H9 (cell line): ENCODE results near the gene NPAS3. TPM values are rescaled to one million over a fixed set of nuclear protein-coding genes. Genes with fewer than 3 reads are reported as not detected.

ENCODE experiments used
- DNase-seq: peaks from one replicate; pipeline ENCODE4 v3.0.0-alpha.2; 2017
- H2AFZ ChIP-seq: one replicate; pipeline ENCODE4 v1.6.1; 2013; ENCODE audit warnings: mild to moderate bottlenecking, low read length, control low read depth, moderate library complexity
- H2AK5ac ChIP-seq: 2 replicates; pipeline ENCODE4 v1.6.1; 2013; ENCODE audit warnings: low read length, control low read depth, mixed read lengths; ENCODE audit not compliant: insufficient read length
- H2BK120ac ChIP-seq: one replicate; pipeline ENCODE4 v1.6.1; 2013; ENCODE audit warnings: low read depth, mild to moderate bottlenecking, low read length, control low read depth, inconsistent platforms; ENCODE audit not compliant: poor library complexity, severe bottlenecking
- H2BK12ac ChIP-seq: 2 replicates; pipeline ENCODE4 v1.6.1; 2013; ENCODE audit warnings: low read length, control low read depth, mixed read lengths, low read depth; ENCODE audit not compliant: insufficient read length
- H2BK15ac ChIP-seq: 2 replicates; pipeline ENCODE4 v1.6.1; 2013; ENCODE audit warnings: low read depth, low read length, control low read depth
- H2BK20ac ChIP-seq: one replicate; pipeline ENCODE4 v1.6.1; 2013; ENCODE audit warnings: low read depth, mild to moderate bottlenecking, low read length, control low read depth, inconsistent platforms; ENCODE audit not compliant: poor library complexity, severe bottlenecking
- H2BK5ac ChIP-seq: 2 replicates; pipeline ENCODE4 v1.6.1; 2013; ENCODE audit warnings: low read length, control low read depth, mixed read lengths; ENCODE audit not compliant: insufficient read length
- H3K14ac ChIP-seq: 2 replicates; pipeline ENCODE4 v1.6.1; 2013; ENCODE audit warnings: low read length, control low read depth; ENCODE audit not compliant: insufficient read depth
- H3K18ac ChIP-seq: 2 replicates; pipeline ENCODE4 v1.6.1; 2013; ENCODE audit warnings: low read depth, mild to moderate bottlenecking, mixed read lengths, low read length, control low read depth; ENCODE audit not compliant: insufficient read length
- H3K23ac ChIP-seq: 2 replicates; pipeline ENCODE4 v1.6.1; 2013; ENCODE audit warnings: low read length, control low read depth, mixed read lengths, low read depth; ENCODE audit not compliant: insufficient read length
- H3K23me2 ChIP-seq: 2 replicates; pipeline ENCODE4 v1.6.1; 2013; ENCODE audit warnings: low read depth, mild to moderate bottlenecking, mixed read lengths, low read length, control low read depth; ENCODE audit not compliant: insufficient read length, poor library complexity, severe bottlenecking
- H3K27ac ChIP-seq: 2 replicates; pipeline ENCODE4 v1.5.1; 2013; ENCODE audit warnings: low read length, control low read depth, mixed read lengths, low read depth; ENCODE audit not compliant: insufficient read length
- H3K27me3 ChIP-seq: 2 replicates; pipeline ENCODE4 v1.6.1; 2013; ENCODE audit warnings: low read length, control low read depth, inconsistent platforms; ENCODE audit not compliant: insufficient read depth
- H3K4ac ChIP-seq: 2 replicates; pipeline ENCODE4 v1.6.1; 2013; ENCODE audit warnings: low read depth, mild to moderate bottlenecking, control low read depth, inconsistent platforms, low read length, moderate library complexity
- H3K4me1 ChIP-seq: 2 replicates; pipeline ENCODE4 v1.6.1; 2013; ENCODE audit warnings: low read length, control low read depth, inconsistent platforms; ENCODE audit not compliant: insufficient read depth
- H3K4me2 ChIP-seq: 2 replicates; pipeline ENCODE4 v1.6.1; 2013; ENCODE audit warnings: low read length, control low read depth, mixed read lengths; ENCODE audit not compliant: insufficient read length, insufficient read depth
- H3K56ac ChIP-seq: 2 replicates; pipeline ENCODE4 v1.6.1; 2013; ENCODE audit warnings: low read depth, mild to moderate bottlenecking, mixed read lengths, low read length, control low read depth; ENCODE audit not compliant: insufficient read length
- H3K79me1 ChIP-seq: 2 replicates; pipeline ENCODE4 v1.6.1; 2013; ENCODE audit warnings: low read depth, mild to moderate bottlenecking, moderate library complexity, low read length, control low read depth, inconsistent platforms; ENCODE audit not compliant: insufficient read depth, poor library complexity, severe bottlenecking
- H3K79me2 ChIP-seq: 2 replicates; pipeline ENCODE4 v1.6.1; 2013; ENCODE audit warnings: low read length, control low read depth, inconsistent platforms; ENCODE audit not compliant: insufficient read depth
- H3K9ac ChIP-seq: 2 replicates; pipeline ENCODE4 v1.6.1; 2013; ENCODE audit warnings: low read length, control low read depth, mixed read lengths; ENCODE audit not compliant: insufficient read length; ENCODE audit errors: extremely low read depth
- H3K9me3 ChIP-seq: one replicate; pipeline ENCODE4 v1.6.1; 2013; ENCODE audit warnings: low read depth, low read length, inconsistent platforms; ENCODE audit not compliant: control insufficient read depth
- H3T11ph ChIP-seq: one replicate; pipeline ENCODE4 v1.6.1; 2013; ENCODE audit warnings: mild to moderate bottlenecking, low read length, control low read depth, inconsistent platforms
- H4K20me1 ChIP-seq: one replicate; pipeline ENCODE4 v1.6.1; 2013; ENCODE audit not compliant: control insufficient read depth, insufficient read length, insufficient read depth
- H4K5ac ChIP-seq: 2 replicates; pipeline ENCODE4 v1.6.1; 2013; ENCODE audit warnings: low read depth, mild to moderate bottlenecking, mixed read lengths, low read length, control low read depth; ENCODE audit not compliant: insufficient read length
- H4K8ac ChIP-seq: replicated peaks from 2 replicates; pipeline ENCODE4 v1.6.1; 2013; ENCODE audit warnings: low read length, control low read depth, mixed read lengths, low read depth; ENCODE audit not compliant: insufficient read length
- H4K91ac ChIP-seq: 2 replicates; pipeline ENCODE4 v1.6.1; 2013; ENCODE audit warnings: low read depth, mild to moderate bottlenecking, moderate library complexity, mixed read lengths, low read length, control low read depth; ENCODE audit not compliant: insufficient read length
- H3K27ac Mint-ChIP-seq, 3 experiments: 2 replicates in 2 of 3; 3 replicates in 1 of 3; pipeline ENCODE4 v1.8.0; 2020 to 2021; ENCODE audit warnings: mixed read lengths in 3 of 3, mild to moderate bottlenecking in 1 of 3, moderate library complexity in 1 of 3
- H3K27me3 Mint-ChIP-seq: 2 replicates; pipeline ENCODE4 v1.8.0; 2021; ENCODE audit warnings: low read depth, mild to moderate bottlenecking, moderate library complexity, mixed read lengths
- H3K36me3 Mint-ChIP-seq, 3 experiments: 2 replicates in 2 of 3; 3 replicates in 1 of 3; pipeline ENCODE4 v1.8.0; 2020 to 2021; ENCODE audit warnings: low read depth in 3 of 3, mixed read lengths in 3 of 3; ENCODE audit not compliant: insufficient read depth in 1 of 3
- H3K4me1 Mint-ChIP-seq, 2 experiments: 2 replicates each; pipeline ENCODE4 v1.8.0; 2020; ENCODE audit warnings: mixed read lengths in 2 of 2
- H3K4me3 Mint-ChIP-seq, 2 experiments: 2 replicates in 1 of 2; 3 replicates in 1 of 2; pipeline ENCODE4 v1.8.0; 2020 to 2021; ENCODE audit warnings: mild to moderate bottlenecking in 2 of 2, mixed read lengths in 2 of 2, moderate library complexity in 1 of 2
- H3K9me3 Mint-ChIP-seq, 2 experiments: 2 replicates in 1 of 2; 3 replicates in 1 of 2; pipeline ENCODE4 v1.8.0; 2020; ENCODE audit warnings: mild to moderate bottlenecking in 2 of 2, mixed read lengths in 2 of 2, moderate library complexity in 1 of 2
- CTCF ChIP-seq: fragments of 200-600 bp; sonication (generic); conservative IDR thresholded peaks from 3 replicates; pipeline ENCODE4 v1.8.0; 2021; ENCODE audit warnings: antibody characterized with exemption, mild to moderate bottlenecking
- WGBS: extraction: QIAGEN DNeasy Blood & Tissue Kit; methylation state at CpG from one replicate; pipeline ENCODE4 v1.1.7; 2013; ENCODE audit warnings: missing lambda C conversion rate, low lambda C conversion rate, mixed read lengths; ENCODE audit not compliant: insufficient read length; ENCODE audit errors: extremely low coverage; 5-methylcytosine and 5-hydroxymethylcytosine counted together
- total RNA-seq: library from RNA; stranded (reverse); gene quantifications from 2 replicates; pipeline ENCODE4 v1.2.1, GENCODE V29; 2021

Gene NPAS3
- total RNA-seq, 1 experiment from 2014 or later, result 0.17 TPM

- no peak overlapping the region for H3K4me2 ChIP-seq
- no peak overlapping the region for H3K23ac ChIP-seq
- H4K20me1 ChIP-seq, result no peaks in the 10 kb centered on the region
- Mint-ChIP-seq H3K9me3 (no peaks in the 10 kb centered on the region), H3K4me1 (peaks cover 15 to 22% of the 10 kb centered on the region in 2 experiments), H3K36me3 (no peaks in the 10 kb centered on the region), H3K27ac (no peak overlapping the region), H3K27me3 (no peaks in the 10 kb centered on the region), H3K4me3 (no peak overlapping the region)
- H3K9ac ChIP-seq, result no peak overlapping the region
- no peaks in the 10 kb centered on the region for H3K79me1 ChIP-seq
- no peaks in the 10 kb centered on the region for H3K9me3 ChIP-seq
- no peak overlapping the region for H2AFZ ChIP-seq
- H3K4ac ChIP-seq, result no peak overlapping the region
- no peaks in the 10 kb centered on the region for H3K27me3 ChIP-seq
- no peak overlapping the region for H3K27ac ChIP-seq
- DNase-seq, result no peak
- H3K14ac ChIP-seq, result no peak overlapping the region
- H2BK20ac ChIP-seq, result no peak overlapping the region
- H2AK5ac ChIP-seq, result no peak overlapping the region
- no peak for TF ChIP-seq CTCF
- H4K91ac ChIP-seq, result no peak overlapping the region
- no CpG with 5 or more reads among the region's 4 CpGs for WGBS
- H4K5ac ChIP-seq, result no peak overlapping the region
- no peak overlapping the region for H2BK15ac ChIP-seq
- no peaks in the 10 kb centered on the region; the same call in 1 of the 2 replicates for H3K4me1 ChIP-seq
- no peak overlapping the region for H3K56ac ChIP-seq
- no peak overlapping the region for H4K8ac ChIP-seq
- no peaks in the 10 kb centered on the region for H3K23me2 ChIP-seq
- no peak overlapping the region for H2BK120ac ChIP-seq
- no peak overlapping the region for H3T11ph ChIP-seq
- no peak overlapping the region for H2BK12ac ChIP-seq
- no peak overlapping the region for H3K18ac ChIP-seq
- no peak overlapping the region for H2BK5ac ChIP-seq
- H3K79me2 ChIP-seq, result no peaks in the 10 kb centered on the region
These were observed 650.1 kb downstream of the NPAS3 start for GRCh38 chr14:33588771-33589170.
